ENCODE measurements around the gene ASIC3. TPM values are rescaled to one million over a fixed set of nuclear protein-coding genes. Genes with fewer than 3 reads are reported as not detected.
A peak's percentile ranks its signal among the peaks of the same experiment; 100 is the strongest.
"Not testable (repeated sequence)": the region's sequence is repeated elsewhere in the genome, so short reads cannot be mapped to it uniquely, and the experiment has no call there.

The ASIC3 gene
- total RNA-seq = 0.51 TPM

DNA sequence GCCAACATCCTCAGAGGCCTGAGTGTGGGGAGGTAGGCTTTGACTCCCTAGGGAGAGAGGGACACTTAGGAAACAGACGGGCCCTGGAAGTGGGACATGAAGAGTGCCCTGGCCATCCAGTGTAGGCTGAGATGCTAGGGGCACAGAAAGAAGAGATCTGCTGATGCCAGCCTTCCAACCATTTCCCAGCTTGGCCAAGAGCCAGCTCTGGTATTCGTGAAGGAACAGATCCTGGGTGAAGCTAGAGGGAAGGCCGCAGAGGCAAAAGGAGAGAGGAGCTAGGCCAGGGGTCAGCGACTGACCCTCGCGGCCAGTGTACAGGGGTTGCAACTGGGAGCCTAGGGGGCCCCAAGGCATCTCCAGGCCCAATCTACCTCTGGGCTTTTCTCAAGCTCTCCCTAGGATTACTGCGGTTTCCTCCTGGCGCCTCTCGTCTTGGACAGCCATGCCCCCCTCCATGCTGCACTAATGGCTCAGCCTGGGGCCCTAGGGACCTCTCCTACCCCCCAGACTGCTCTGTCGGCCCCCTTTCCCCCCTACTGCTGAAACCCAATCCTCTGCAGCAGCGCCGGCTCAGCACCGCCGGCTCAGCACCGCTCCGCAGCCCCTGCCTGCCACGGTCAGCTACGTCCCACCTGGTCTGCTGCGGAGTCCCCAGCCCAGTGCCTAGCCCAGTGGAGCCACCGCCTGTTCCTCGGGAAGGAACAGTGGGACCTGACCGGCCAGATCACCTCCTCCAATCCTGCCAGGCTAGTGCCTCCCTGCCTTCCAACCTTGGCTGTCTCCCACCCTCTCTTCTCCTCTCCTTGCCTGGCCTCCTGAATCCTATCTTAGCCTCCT, at the start of gene ASIC3:
Gene ASIC3, plus strand, starts transcription at position 556 of the 840 bp plus-strand sequence. CDS start 355 bp downstream, outside the sequence.
- peak; percentile 56 for DNase-seq

DNA sequence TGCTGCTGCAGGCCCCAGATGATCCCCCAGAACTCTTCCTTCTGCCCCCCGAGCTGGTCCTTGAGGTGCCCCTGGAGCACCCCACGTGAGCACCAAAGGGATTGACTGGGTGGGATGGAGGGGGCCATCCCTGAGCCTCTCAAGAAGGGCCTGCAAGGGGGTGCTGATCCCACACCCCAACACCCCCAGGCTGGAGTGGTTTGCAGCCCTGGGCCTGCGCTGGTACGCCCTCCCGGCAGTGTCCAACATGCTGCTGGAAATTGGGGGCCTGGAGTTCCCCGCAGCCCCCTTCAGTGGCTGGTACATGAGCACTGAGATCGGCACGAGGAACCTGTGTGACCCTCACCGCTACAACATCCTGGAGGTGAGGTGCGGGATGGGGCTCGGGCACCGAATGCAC, 49.3 kb upstream of the ASIC3 start:
- DNase-seq = no peak

DNA sequence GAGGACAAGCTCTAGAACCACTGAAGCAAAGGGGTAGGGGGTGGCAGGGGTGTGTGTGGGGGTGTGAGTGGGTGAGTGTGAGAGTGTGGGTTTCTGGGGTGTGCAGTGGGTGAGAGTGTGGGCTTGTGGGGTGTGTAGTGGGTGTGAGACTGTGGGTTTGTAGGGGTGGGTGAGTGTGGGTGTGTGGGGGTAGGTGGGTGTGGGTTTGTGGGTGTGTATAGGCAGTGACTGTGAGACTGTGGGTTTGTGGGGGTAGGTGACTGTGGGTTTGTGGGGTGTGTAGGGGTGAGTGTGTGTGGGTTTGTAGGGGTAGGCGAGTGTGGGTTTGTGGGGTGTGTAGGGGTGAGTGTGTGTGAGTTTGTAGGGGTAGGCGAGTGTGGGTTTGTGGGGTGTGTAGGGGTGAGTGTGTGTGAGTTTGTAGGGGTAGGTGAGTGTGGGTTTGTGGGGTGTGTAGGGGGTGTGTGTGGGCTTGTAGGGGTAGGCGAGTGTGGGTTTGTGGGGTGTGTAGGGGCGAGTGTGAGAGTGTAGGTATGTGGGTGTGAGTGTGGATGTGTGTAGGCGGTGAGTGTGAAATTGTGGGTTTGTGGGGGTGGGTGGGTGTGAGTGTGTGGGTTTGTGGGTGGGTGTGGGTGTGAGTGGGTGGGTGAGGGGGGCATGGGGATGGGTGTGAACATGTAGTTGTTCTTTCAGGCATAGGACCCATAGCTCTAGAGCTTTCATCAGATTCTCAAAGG, 48.7 kb upstream of the ASIC3 start:
- no peak for DNase-seq

DNA sequence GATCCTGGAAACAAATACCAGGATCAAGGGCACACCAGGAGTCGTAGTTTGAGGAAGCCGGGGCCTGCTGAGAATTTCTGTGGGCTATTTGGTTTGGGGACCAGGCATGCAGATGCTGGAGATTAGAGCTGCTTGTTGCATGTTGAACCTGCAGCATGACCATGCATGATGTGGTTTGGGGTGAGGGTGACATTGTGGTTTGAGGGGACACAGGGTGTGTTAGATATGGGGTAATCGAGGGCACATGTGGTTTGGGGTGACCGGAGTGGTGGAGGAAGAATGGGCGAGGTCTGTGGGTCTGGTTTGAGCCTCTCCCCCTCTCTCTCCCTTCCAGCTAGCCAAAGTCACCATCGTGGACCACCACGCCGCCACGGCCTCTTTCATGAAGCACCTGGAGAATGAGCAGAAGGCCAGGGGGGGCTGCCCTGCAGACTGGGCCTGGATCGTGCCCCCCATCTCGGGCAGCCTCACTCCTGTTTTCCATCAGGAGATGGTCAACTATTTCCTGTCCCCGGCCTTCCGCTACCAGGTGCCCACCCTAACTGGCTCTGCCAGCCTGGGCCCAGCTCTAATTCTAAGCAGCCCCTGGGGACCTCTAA, 47.3 kb upstream of the ASIC3 start:
- no peak for DNase-seq

DNA sequence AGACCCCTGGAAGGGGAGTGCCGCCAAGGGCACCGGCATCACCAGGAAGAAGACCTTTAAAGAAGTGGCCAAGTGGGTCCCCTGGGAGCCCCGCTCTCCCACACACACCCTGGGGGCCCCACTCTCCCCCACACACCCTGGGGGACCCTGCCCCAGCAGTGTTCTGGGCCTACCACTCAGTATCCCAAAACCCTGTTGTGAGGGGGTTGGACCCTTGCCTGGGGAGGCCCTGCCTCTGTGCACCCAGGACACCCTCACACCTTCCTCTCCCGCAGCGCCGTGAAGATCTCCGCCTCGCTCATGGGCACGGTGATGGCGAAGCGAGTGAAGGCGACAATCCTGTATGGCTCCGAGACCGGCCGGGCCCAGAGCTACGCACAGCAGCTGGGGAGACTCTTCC, 46.8 kb upstream of the ASIC3 start:
- no peak for DNase-seq

DNA sequence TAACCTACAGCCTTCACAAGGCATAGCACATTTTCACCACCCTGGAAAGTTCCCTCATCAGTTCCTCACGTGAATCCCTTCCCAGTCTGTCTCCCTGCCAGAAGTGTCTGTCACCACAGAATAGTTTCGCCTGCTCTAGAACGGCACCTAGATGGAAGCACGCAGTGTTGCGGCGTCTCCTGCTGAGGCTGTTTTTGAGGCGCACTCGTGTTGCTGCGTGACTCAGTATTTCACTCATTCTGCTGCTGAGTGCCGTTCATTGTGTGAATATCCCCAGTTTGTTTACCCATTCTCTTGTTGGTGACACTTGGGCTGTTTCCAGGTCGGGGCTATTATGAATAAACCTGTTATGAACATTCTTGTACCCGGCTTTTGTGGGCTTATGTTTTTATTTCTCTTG, 44.8 kb upstream of the ASIC3 start:
- DNase-seq = no peak

DNA sequence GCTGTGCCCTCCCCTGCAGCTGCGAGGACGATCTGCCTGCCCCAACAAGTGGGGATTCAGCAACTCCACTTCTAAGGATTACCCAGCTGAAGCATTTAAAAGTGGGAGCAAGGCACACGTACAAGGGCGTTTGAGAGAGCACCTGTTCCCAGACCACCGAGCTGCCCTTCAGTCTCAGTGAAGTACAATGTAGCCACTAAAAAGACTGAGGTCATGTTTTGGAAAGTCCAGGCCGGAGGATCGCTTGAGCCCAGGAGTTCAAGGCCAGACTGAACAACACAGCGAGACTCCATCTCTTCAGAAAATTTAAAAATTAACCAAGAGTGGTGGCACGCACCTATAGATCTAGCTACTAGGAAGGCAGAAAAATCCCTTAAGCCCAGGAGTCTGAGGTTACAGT, 42.8 kb upstream of the ASIC3 start:
- no peak for DNase-seq

DNA sequence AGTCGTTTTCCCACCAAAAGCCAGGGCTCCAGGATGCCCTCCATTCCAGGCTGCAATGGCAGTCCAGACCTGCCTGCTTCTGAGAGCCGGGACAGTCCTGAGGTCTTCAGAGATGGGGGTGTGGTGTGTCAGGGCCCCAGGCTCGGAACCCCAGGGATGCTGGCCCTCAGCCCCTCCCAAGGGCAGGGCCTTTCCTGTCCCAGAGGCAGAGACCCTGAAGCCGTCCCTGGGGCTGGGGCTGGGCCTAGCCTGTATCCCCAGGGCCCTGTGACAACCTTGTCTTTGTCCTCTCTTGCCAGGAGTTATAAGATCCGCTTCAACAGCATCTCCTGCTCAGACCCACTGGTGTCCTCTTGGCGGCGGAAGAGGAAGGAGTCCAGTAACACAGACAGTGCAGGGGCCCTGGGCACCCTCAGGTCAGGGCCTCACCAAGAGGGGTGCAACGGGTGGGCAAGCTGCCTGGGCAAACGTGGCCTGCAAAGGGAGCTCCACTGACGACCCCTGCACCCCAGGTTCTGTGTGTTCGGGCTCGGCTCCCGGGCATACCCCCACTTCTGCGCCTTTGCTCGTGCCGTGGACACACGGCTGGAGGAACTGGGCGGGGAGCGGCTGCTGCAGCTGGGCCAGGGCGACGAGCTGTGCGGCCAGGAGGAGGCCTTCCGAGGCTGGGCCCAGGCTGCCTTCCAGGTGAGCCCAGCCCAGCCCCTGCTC, 41.6 kb upstream of the ASIC3 start:
- DNase-seq = no peak

DNA sequence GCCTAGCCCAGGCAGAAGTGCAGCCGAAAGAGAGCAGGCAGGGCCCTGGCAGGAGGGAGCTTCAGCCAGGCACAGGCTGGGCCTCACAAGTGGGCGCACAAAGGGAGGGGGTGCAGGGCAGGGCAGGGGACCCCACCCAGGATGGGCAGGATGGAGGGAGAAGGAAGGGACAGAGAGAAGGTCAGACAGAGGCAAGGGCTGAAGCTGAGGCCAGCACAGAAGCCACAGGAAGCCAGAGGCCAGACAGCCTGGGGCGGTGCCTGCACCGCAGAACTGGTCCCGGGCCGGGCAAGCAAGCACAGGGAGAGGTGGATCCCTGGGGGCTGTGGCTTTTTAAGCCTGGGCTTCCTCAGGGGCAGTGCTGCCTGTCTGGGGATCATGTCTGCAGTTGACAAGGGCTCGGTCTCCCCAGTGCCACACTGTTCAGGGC, 40.8 kb upstream of the ASIC3 start:
- DNase-seq = no peak

DNA sequence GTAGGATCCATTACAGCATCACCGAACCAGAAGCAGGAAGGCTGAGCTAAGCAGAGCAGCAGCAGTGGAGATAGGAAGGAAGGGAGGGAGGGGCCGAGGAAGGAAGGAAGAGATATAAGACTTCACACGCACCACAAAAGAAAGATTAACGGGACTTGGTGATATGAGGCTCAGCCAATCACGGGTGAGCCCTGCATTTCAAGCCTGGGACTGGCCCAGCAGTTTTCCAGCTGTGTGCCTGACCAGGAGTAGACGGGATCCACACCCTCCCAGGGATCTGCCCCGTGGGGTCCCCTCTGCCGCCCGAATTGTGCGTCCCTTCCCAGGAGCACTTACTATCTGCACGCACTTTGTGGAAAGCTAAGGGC, 40.2 kb upstream of the ASIC3 start:
- DNase-seq = no peak

DNA sequence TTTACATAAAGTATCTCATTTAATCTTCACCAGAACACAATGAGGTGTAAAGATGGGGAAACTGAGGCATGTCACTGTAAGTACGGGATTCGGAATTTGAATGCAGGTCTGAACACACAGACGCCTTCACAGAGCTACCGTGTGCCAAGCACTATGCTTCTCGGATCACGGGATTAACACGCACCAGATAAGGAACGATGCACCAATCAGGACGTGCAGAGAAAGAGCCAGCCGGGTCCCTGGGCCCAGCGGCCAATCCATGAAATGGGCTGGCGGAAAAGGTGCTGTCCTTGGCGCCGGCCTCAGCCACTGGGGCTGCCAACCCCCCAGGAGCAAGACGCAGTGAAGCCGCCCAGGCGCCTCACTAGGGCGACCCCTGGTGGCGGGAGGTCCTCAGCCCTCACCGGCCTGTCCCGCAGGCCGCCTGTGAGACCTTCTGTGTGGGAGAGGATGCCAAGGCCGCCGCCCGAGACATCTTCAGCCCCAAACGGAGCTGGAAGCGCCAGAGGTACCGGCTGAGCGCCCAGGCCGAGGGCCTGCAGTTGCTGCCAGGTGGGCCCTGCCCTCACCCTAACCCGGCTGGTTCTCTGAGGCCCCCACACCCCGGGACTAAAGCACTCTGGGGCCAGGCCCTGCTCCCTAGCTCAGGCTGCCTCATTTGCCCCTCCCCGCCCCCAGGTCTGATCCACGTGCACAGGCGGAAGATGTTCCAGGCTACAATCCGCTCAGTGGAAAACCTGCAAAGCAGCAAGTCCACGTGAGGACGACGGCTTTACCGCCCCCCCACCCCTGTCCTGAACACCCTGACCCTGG, 39.6 kb upstream of the ASIC3 start:
- DNase-seq = no peak

DNA sequence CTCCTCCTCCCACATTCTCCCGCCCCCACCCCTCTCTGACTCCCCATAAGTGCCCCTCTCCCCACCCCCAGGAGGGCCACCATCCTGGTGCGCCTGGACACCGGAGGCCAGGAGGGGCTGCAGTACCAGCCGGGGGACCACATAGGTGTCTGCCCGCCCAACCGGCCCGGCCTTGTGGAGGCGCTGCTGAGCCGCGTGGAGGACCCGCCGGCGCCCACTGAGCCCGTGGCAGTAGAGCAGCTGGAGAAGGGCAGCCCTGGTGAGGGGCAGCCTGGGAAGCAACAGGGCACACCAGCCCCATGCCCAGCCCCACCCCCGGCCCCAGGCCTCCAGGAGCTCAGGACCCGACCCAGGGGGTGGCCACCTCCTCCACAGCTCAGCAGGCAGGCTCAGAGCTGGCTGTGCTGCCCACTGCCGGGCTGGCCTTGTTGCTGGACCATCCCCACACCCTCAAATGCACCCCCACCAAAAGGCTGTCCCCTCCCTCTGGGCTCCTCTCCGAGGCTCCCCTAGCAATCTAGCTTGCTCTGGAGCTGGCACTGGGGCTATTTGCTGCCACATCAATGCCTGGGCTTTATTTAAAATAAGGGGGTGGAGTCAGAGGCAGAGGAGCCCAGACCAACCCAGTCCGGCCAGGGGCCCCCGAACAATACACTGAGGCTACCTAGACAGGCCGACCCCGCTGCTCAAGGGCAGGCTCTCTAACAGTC, 38.8 kb upstream of the ASIC3 start:
- DNase-seq = no peak

DNA sequence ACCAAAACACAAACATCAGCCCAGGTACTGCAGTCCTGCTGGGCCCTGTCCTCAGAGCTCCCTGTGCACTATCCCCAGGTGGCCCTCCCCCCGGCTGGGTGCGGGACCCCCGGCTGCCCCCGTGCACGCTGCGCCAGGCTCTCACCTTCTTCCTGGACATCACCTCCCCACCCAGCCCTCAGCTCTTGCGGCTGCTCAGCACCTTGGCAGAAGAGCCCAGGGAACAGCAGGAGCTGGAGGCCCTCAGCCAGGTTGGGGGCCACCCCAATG, 38.4 kb upstream of the ASIC3 start:
- DNase-seq = no peak

DNA sequence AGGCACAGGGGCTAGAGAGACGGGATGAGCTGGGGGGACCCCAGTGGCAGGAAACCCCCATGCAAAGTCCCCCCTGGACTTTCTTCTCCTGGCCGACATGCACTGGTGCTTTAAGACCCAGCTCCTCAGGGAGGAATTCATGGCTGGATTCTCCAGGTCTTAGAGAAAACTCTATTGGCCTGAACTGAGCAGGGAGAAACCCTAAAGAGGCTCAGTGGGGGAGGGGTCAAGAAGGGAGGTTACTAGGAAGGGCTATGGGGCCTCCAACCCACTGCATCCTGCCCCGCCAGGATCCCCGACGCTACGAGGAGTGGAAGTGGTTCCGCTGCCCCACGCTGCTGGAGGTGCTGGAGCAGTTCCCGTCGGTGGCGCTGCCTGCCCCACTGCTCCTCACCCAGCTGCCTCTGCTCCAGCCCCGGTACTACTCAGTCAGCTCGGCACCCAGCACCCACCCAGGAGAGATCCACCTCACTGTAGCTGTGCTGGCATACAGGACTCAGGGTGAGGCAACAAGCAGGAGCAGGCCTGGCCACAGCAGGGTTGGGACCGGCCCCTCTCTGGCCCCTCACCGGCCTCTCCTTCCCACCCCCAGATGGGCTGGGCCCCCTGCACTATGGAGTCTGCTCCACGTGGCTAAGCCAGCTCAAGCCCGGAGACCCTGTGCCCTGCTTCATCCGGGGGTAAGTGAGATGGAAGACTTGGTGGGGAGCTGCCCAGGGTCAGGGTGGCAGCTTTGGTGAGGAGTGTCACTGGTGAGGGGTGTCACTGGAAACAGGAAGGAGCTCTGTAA, 37.8 kb upstream of the ASIC3 start:
- DNase-seq = no peak

DNA sequence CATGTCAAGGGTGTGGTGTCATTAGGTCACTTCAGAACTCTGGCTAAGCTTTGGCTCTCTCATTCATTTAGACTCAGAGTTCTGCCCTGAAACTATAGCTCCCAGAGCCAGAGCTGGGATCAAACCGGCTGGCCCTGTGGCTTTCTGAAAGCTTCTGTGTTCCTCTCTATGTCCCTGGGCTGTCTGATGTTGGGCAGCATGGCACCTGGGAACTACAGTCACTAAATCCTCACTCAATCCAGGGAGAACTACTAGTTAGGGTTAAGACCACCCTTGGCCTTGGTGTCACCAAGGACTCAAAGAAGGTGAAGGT, 37.3 kb upstream of the ASIC3 start:
- no peak for DNase-seq

DNA sequence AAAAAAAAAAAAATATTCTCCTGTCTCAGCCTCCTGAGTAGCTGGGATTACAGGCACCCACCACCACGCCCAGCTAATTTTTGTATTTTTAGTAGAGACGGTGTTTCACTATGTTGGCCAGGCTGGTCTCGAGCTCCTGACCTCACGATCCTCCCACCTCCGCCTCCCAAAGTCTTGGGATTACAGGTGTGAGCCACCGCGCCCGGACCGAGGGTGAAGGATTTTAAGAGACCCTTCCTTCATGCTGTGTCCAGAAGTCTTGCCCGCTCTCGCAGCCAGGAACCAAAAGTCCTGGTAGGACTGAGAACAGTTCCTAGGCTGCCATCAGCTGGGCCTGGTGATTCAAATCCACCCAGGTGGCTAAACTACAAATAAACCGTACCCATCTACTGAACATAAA, 36.7 kb upstream of the ASIC3 start:
- not testable (repeated sequence) for DNase-seq

DNA sequence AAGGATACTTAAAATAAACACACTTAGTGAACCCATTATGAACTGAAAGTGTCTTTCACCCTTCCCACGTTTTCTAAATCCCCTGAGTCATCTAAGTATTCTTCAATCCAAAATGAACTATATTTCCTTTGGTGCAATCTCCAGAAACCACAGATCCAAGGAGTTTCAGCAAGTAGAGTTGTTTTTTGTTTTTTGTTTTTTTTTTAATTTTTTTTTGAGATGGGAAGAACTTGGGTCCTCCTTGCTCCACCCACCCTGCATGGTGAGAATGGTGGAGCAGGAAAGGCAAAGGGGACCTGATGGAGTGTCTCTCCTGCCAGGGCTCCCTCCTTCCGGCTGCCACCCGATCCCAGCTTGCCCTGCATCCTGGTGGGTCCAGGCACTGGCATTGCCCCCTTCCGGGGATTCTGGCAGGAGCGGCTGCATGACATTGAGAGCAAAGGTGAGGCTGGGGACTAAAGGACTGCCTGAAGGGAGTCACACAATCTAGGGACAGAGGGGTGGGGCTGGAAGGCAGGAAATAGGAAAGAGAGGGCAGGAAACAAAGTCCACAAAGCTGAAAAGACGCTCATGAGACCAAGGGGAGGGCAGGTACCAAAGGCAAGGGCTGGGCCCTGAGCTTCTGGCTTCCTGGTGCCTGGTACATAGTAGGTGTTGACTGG, 36.2 kb upstream of the ASIC3 start:
- no peak for DNase-seq

DNA sequence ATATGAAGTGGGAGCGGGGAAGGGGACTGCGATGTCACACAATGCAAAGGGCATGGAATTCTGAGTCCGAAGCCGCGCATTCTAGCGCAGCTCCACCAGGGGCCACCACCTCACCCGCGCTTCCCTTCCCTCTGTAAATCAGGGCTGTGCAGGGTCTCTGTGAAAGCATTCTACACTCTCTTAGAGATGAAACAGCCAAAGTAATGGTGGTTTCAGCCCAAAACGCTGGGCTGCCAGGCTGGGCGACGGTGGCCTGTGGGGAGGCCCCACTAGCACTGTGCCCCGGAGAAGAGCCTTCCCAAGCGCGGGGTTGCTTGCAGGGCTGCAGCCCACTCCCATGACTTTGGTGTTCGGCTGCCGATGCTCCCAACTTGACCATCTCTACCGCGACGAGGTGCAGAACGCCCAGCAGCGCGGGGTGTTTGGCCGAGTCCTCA, 35.4 kb upstream of the ASIC3 start:
- peak; percentile 72 for DNase-seq

DNA sequence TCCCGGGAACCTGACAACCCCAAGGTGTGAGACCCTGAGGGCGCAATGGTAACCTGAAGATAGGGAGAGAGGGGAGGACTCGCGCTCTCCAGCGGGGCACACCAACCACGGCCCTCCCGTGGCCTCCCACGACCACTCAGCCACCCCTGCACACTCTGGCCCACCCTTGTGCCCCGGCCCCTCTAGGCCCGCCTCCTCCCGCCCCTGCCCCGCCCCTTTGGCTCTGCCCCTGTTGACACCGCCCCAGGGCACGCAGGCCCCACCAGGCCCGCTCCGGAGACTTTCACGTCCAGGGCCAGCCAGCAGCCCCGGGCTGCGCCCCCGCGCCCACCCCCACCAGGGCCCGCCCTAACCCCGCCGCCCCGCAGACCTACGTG, 35.0 kb upstream of the ASIC3 start:
- no peak for DNase-seq
